Dendritic cell treated with granulocyte-macrophage colony-stimulating factor and Interleukin-4, amounts not matched to agents 40 ng/mL and 50 ng/mL, for 4 days (primary cell): ENCODE results near the gene AIFM3.
A peak's percentile ranks its signal among the peaks of the same experiment; 100 is the strongest.

ENCODE experiments used
- H3K27ac Mint-ChIP-seq: one replicate; pipeline ENCODE4 v1.8.0; 2022; ENCODE audit warnings: mild to moderate bottlenecking, mixed read lengths
- H3K27me3 Mint-ChIP-seq: one replicate; pipeline ENCODE4 v1.8.0; 2022; ENCODE audit warnings: mild to moderate bottlenecking, mixed read lengths
- H3K36me3 Mint-ChIP-seq: one replicate; pipeline ENCODE4 v1.8.0; 2022; ENCODE audit warnings: low read depth, mixed read lengths
- H3K4me1 Mint-ChIP-seq: one replicate; pipeline ENCODE4 v1.8.0; 2022; ENCODE audit warnings: low read depth, mixed read lengths
- H3K4me3 Mint-ChIP-seq: one replicate; pipeline ENCODE4 v1.8.0; 2022; ENCODE audit warnings: mild to moderate bottlenecking, moderate library complexity, mixed read lengths
- H3K9me3 Mint-ChIP-seq: one replicate; pipeline ENCODE4 v1.8.0; 2022; ENCODE audit warnings: mixed read lengths
- intact Hi-C: fragments of 100-400 bp; cut with micrococcal nuclease; formaldehyde crosslinking; loops from one replicate; pipeline ENCODE4 v1.15.0; 2022

AIFM3 gene

GRCh38 chr22:20957683-20958431 lies 9.2 kb upstream of the AIFM3 start:
- H3K27ac Mint-ChIP-seq: peak overlapping the region; percentile 92

GRCh38 chr22:20959578-20960461 lies 7.2 kb upstream of the AIFM3 start:
- peaks cover 18% of the 10 kb centered on the region for H3K27me3 Mint-ChIP-seq
- peaks cover 45% of the 10 kb centered on the region for H3K36me3 Mint-ChIP-seq
- intact Hi-C loops: loop anchor here (5.0 kb wide), 1 partner anchor 73 kb away; no protein-coding TSS in a partner anchor
- no peak overlapping the region for H3K4me3 Mint-ChIP-seq
- no peak overlapping the region for H3K27ac Mint-ChIP-seq
- H3K9me3 Mint-ChIP-seq: no peaks in the 10 kb centered on the region
- H3K4me1 Mint-ChIP-seq: peaks cover 43% of the 10 kb centered on the region

More at GRCh38 chr22:20957683-20958431, 9.2 kb upstream of the AIFM3 start:
- H3K4me3 Mint-ChIP-seq: peak overlapping the region; percentile 92
- intact Hi-C loops: loop anchor here (5.0 kb wide), 1 partner anchor 71 kb away; no protein-coding TSS in a partner anchor
- H3K9me3 Mint-ChIP-seq: no peaks in the 10 kb centered on the region
- H3K36me3 Mint-ChIP-seq: peaks cover 46% of the 10 kb centered on the region
- H3K27me3 Mint-ChIP-seq: peaks cover under 1% of the 10 kb centered on the region
- H3K4me1 Mint-ChIP-seq: peaks cover 45% of the 10 kb centered on the region

- Mint-ChIP-seq H3K27ac (no peak overlapping the region), H3K36me3 (peaks cover 45% of the 10 kb centered on the region), H3K4me1 (peaks cover 48% of the 10 kb centered on the region), H3K9me3 (no peaks in the 10 kb centered on the region), H3K4me3 (no peak overlapping the region), H3K27me3 (peaks cover 23% of the 10 kb centered on the region)
- intact Hi-C loops: no loop called here
These were observed 6.4 kb upstream of the AIFM3 start for GRCh38 chr22:20960609-20961008.

GRCh38 chr22:20962491-20962945 lies 4.5 kb upstream of the AIFM3 start:
- Mint-ChIP-seq H3K27ac (no peak overlapping the region), H3K4me3 (peak overlapping the region; percentile 60), H3K9me3 (no peaks in the 10 kb centered on the region), H3K27me3 (peaks cover 26% of the 10 kb centered on the region), H3K4me1 (peaks cover 54% of the 10 kb centered on the region), H3K36me3 (peaks cover 36% of the 10 kb centered on the region)
- intact Hi-C loops: no loop called here

- no peak overlapping the region for H3K27ac Mint-ChIP-seq
- H3K36me3 Mint-ChIP-seq: peaks cover 31% of the 10 kb centered on the region
- peaks cover 26% of the 10 kb centered on the region for H3K27me3 Mint-ChIP-seq
- H3K9me3 Mint-ChIP-seq: no peaks in the 10 kb centered on the region
- intact Hi-C loops: no loop called here
- H3K4me1 Mint-ChIP-seq: peaks cover 55% of the 10 kb centered on the region
- H3K4me3 Mint-ChIP-seq: no peak overlapping the region
These were observed 3.6 kb upstream of the AIFM3 start for GRCh38 chr22:20963201-20964052.

- intact Hi-C loops: no loop called here
- no peaks in the 10 kb centered on the region for H3K9me3 Mint-ChIP-seq
- H3K27me3 Mint-ChIP-seq: peaks cover 26% of the 10 kb centered on the region
- peaks cover 59% of the 10 kb centered on the region for H3K4me1 Mint-ChIP-seq
- H3K27ac Mint-ChIP-seq: no peak overlapping the region
- H3K36me3 Mint-ChIP-seq: peaks cover 31% of the 10 kb centered on the region
- peak overlapping the region; percentile 59 for H3K4me3 Mint-ChIP-seq
These were observed 2.8 kb upstream of the AIFM3 start for GRCh38 chr22:20964090-20964798.

- Mint-ChIP-seq H3K27ac (no peak overlapping the region), H3K36me3 (peaks cover 30% of the 10 kb centered on the region), H3K4me1 (peaks cover 59% of the 10 kb centered on the region), H3K4me3 (peak overlapping the region; percentile 59), H3K27me3 (peaks cover 26% of the 10 kb centered on the region), H3K9me3 (no peaks in the 10 kb centered on the region)
- intact Hi-C loops: no loop called here
These were observed 2.3 kb upstream of the AIFM3 start for GRCh38 chr22:20964799-20965103.

- intact Hi-C loops: no loop called here
- Mint-ChIP-seq H3K27ac (peak overlapping the region; percentile 11), H3K27me3 (peaks cover 26% of the 10 kb centered on the region), H3K36me3 (peaks cover 24% of the 10 kb centered on the region), H3K4me3 (peak overlapping the region; percentile 68), H3K9me3 (no peaks in the 10 kb centered on the region), H3K4me1 (peaks cover 59% of the 10 kb centered on the region)
These were observed 1.8 kb upstream of the AIFM3 start for GRCh38 chr22:20965104-20965887.

- H3K36me3 Mint-ChIP-seq: peaks cover 18% of the 10 kb centered on the region
- intact Hi-C loops: no loop called here
- H3K9me3 Mint-ChIP-seq: no peaks in the 10 kb centered on the region
- H3K4me1 Mint-ChIP-seq: peaks cover 62% of the 10 kb centered on the region
- peaks cover 26% of the 10 kb centered on the region for H3K27me3 Mint-ChIP-seq
- no peak overlapping the region for H3K27ac Mint-ChIP-seq
- H3K4me3 Mint-ChIP-seq: no peak overlapping the region
These were observed 883 bp upstream of the AIFM3 start for GRCh38 chr22:20965888-20966855.

GRCh38 chr22:20967697-20968211 lies 699 bp downstream of the AIFM3 start:
- Mint-ChIP-seq H3K27me3 (peaks cover 26% of the 10 kb centered on the region), H3K9me3 (no peaks in the 10 kb centered on the region), H3K36me3 (peaks cover 18% of the 10 kb centered on the region), H3K27ac (peak overlapping the region; percentile 83), H3K4me1 (peaks cover 66% of the 10 kb centered on the region), H3K4me3 (peak overlapping the region; percentile 23)
- intact Hi-C loops: no loop called here

GRCh38 chr22:20968281-20968977 lies 1.4 kb downstream of the AIFM3 start:
- intact Hi-C loops: no loop called here
- Mint-ChIP-seq H3K27ac (peak overlapping the region; percentile 83), H3K36me3 (peaks cover 12% of the 10 kb centered on the region), H3K9me3 (no peaks in the 10 kb centered on the region), H3K27me3 (peaks cover 21% of the 10 kb centered on the region), H3K4me1 (peaks cover 73% of the 10 kb centered on the region), H3K4me3 (peak overlapping the region; percentile 49)
